HepG2 (cell line): ENCODE measurements around the gene DDR1. TPM values are rescaled to one million over a fixed set of nuclear protein-coding genes. Genes with fewer than 3 reads are reported as not detected.

Experiments used
- ATF5 ChIP-seq: sonication (generic); formaldehyde crosslinking; IDR thresholded peaks from 2 replicates; pipeline ENCODE4 v1.4.0; 2020; ENCODE audit warnings: mild to moderate bottlenecking, low read depth, missing genetic modification reagents
- ATF7 ChIP-seq, 2 experiments: fragments of 450-650 bp in 1 of 2; sonication (generic) in 1 of 2; formaldehyde crosslinking in 1 of 2; IDR thresholded peaks; 2 replicates each; pipeline versions ENCODE4 v1.4.0 to v1.6.1; 2016 to 2020; ENCODE audit warnings: antibody characterized with exemption in 1 of 2, mild to moderate bottlenecking in 1 of 2, missing genetic modification reagents in 1 of 2
- BRCA1 ChIP-seq: sonication (generic); formaldehyde crosslinking; IDR thresholded peaks from 2 replicates; pipeline ENCODE4 v1.4.0; 2020; ENCODE audit warnings: missing genetic modification reagents
- CC2D1A ChIP-seq: sonication (generic); formaldehyde crosslinking; IDR thresholded peaks from 2 replicates; pipeline ENCODE4 v1.8.1; 2023; ENCODE audit warnings: mild to moderate bottlenecking, missing genetic modification reagents
- DMTF1 ChIP-seq: sonication (generic); formaldehyde crosslinking; IDR thresholded peaks from 2 replicates; pipeline ENCODE4 v1.4.0; 2020; ENCODE audit warnings: mild to moderate bottlenecking, missing genetic modification reagents
- GLI4 ChIP-seq: sonication (generic); formaldehyde crosslinking; IDR thresholded peaks from 2 replicates; pipeline ENCODE4 v1.5.1; 2020; ENCODE audit warnings: missing genetic modification reagents, mild to moderate bottlenecking, moderate library complexity, borderline replicate concordance
- HNF1A ChIP-seq, 2 experiments: sonication (generic) in 1 of 2; formaldehyde crosslinking in 1 of 2; IDR thresholded peaks; 2 replicates each; pipeline versions ENCODE4 v1.4.0 to v1.6.1; 2016 to 2020; ENCODE audit warnings: borderline replicate concordance in 1 of 2, low read depth in 1 of 2, mild to moderate bottlenecking in 1 of 2, missing genetic modification reagents in 1 of 2
- IRX3 ChIP-seq: sonication (generic); formaldehyde crosslinking; IDR thresholded peaks from 2 replicates; pipeline ENCODE4 v1.8.1; 2023; ENCODE audit warnings: mild to moderate bottlenecking, low read depth, missing genetic modification reagents, borderline replicate concordance
- MLXIP ChIP-seq: sonication (generic); formaldehyde crosslinking; IDR thresholded peaks from 2 replicates; pipeline ENCODE4 v1.9.0; 2021; ENCODE audit warnings: missing genetic modification reagents, borderline replicate concordance
- POLR2AphosphoS2 ChIP-seq: IDR thresholded peaks from 2 replicates; pipeline ENCODE4 v1.6.1; 2011; ENCODE audit warnings: low read depth, low read length, improper control_type of control experiment
- SNAPC5 ChIP-seq: sonication (generic); formaldehyde crosslinking; IDR thresholded peaks from 2 replicates; pipeline ENCODE4 v1.8.1; 2023; ENCODE audit warnings: mild to moderate bottlenecking, missing genetic modification reagents, borderline replicate concordance
- ZNF543 ChIP-seq: sonication (generic); formaldehyde crosslinking; IDR thresholded peaks from 2 replicates; pipeline ENCODE4 v1.4.0; 2020; ENCODE audit warnings: mild to moderate bottlenecking, missing genetic modification reagents
- ZNF597 ChIP-seq: sonication (generic); formaldehyde crosslinking; IDR thresholded peaks from 2 replicates; pipeline ENCODE4 v1.5.0; 2020; ENCODE audit warnings: missing genetic modification reagents
- polyA plus RNA-seq, 8 experiments: library from polyadenylated mRNA; depleted of rRNA in 3 of 8; stranded (reverse) in 7 of 8; unstranded in 1 of 8; fragments of >200 nt; fragmentation: Illumina TruSeq in 4 of 8; extraction: Trizol in 4 of 8; gene quantifications; 2 replicates each; pipeline versions ENCODE4 v1.2.1 to v1.2.3, GENCODE V29; 2011 to 2016; ENCODE audit warnings: low read depth in 4 of 8, missing spikeins in 1 of 8, mixed read lengths in 1 of 8; ENCODE audit not compliant: insufficient read depth in 1 of 8
- total RNA-seq, 5 experiments: library from RNA; depleted of rRNA; stranded (reverse); fragments of >200 nt; fragmentation: Illumina TruSeq; extraction: Trizol; gene quantifications; 2 replicates each; pipeline ENCODE4 v1.2.3, GENCODE V29; 2016; ENCODE audit warnings: low read depth in 1 of 5

DDR1 gene
- total and polyA plus RNA-seq, 2 of the 13 experiments (the other 11 are each of a cell fraction or from before 2014, with no cell fraction given), result 16.7 to 20.2 TPM

- TF ChIP-seq MLXIP (CRISPR knock-in tag) (no peak), HNF1A (IDR thresholded peaks at IDR 0.05; ENCODE audit: low read depth) (no peak), HNF1A (CRISPR knock-in tag; IDR thresholded peaks at IDR 0.05; ENCODE audit: borderline replicate concordance) (peak; percentile 83; the same call in 1 of the 2 replicates), POLR2AphosphoS2 (no peak), ZNF543 (CRISPR knock-in tag) (peak; percentile 92), IRX3 (CRISPR knock-in tag) (peak; percentile 84; the same call in 1 of the 2 replicates), SNAPC5 (no peak; the same call in 1 of the 2 replicates), BRCA1 (CRISPR knock-in tag) (peak; percentile 76; the same call in 1 of the 2 replicates), ATF7 (IDR thresholded peaks at IDR 0.05) (no peak), ATF7 (CRISPR knock-in tag; IDR thresholded peaks at IDR 0.05) (no peak), CC2D1A (CRISPR knock-in tag) (0 out of 2 replicates have a peak, but pooled peaks have one; percentile 21), GLI4 (CRISPR knock-in tag) (0 out of 2 replicates have a peak, but pooled peaks have one; percentile 53), DMTF1 (CRISPR knock-in tag) (peak; percentile 37; the same call in 1 of the 2 replicates), ATF5 (CRISPR knock-in tag) (0 out of 2 replicates have a peak, but pooled peaks have one; percentile 72), ZNF597 (0 out of 2 replicates have a peak, but pooled peaks have one; percentile 66)
Observed at GRCh38 chr6:30914076-30914853, 29.9 kb downstream of the DDR1 start, which contains the start of gene VARS2 (continued).
